Osteoblast (primary cell): ENCODE measurements around the gene SNAPIN. TPM values are rescaled to one million over a fixed set of nuclear protein-coding genes. Genes with fewer than 3 reads are reported as not detected.

Experiments used
- DNase-seq: peaks from one replicate; pipeline ENCODE4 v3.0.0; 2011; ENCODE audit warnings: low spot score, mixed read lengths; ENCODE audit not compliant: insufficient read length; ENCODE audit errors: missing footprints
- H2AFZ ChIP-seq: 2 replicates; pipeline ENCODE4 v1.6.0; 2011; ENCODE audit warnings: mild to moderate bottlenecking, low read length
- H3K27ac ChIP-seq: 2 replicates; pipeline ENCODE4 v1.5.1; 2011; ENCODE audit warnings: mild to moderate bottlenecking, low read depth, low read length, moderate library complexity
- H3K27me3 ChIP-seq: 2 replicates; pipeline ENCODE4 v1.6.0; 2012; ENCODE audit warnings: mild to moderate bottlenecking, control low read depth, inconsistent platforms, low read length, moderate library complexity; ENCODE audit not compliant: insufficient read depth
- H3K36me3 ChIP-seq: 2 replicates; pipeline ENCODE4 v1.5.1; 2011; ENCODE audit warnings: mild to moderate bottlenecking, low read length, control low read depth, moderate library complexity; ENCODE audit not compliant: insufficient read depth
- H3K4me1 ChIP-seq: 2 replicates; pipeline ENCODE4 v1.5.1; 2011; ENCODE audit warnings: mild to moderate bottlenecking, low read length, control low read depth, moderate library complexity; ENCODE audit not compliant: insufficient read depth
- H3K4me2 ChIP-seq: 2 replicates; pipeline ENCODE4 v1.6.0; 2011; ENCODE audit warnings: mild to moderate bottlenecking, low read length; ENCODE audit not compliant: insufficient read depth
- H3K4me3 ChIP-seq: fragments of 200-600 bp; sonication (generic); 3 replicates; pipeline ENCODE4 v1.5.1; 2012; ENCODE audit warnings: mild to moderate bottlenecking, low read length, inconsistent platforms; ENCODE audit not compliant: insufficient read depth
- H3K79me2 ChIP-seq: 2 replicates; pipeline ENCODE4 v1.6.0; 2012; ENCODE audit warnings: mild to moderate bottlenecking, low read length, control low read depth, inconsistent platforms; ENCODE audit not compliant: insufficient read depth
- H3K9me3 ChIP-seq: 2 replicates; pipeline ENCODE4 v1.5.1; 2011; ENCODE audit warnings: low read depth, low read length, control low read depth
- H4K20me1 ChIP-seq: 2 replicates; pipeline ENCODE4 v1.6.0; 2012; ENCODE audit warnings: mild to moderate bottlenecking, low read length, control low read depth; ENCODE audit not compliant: insufficient read depth
- total RNA-seq: library from RNA; depleted of rRNA; stranded (reverse); fragments of >200 nt; gene quantifications from 2 replicates; pipeline ENCODE4 v1.2.3, GENCODE V29; 2012
- TF ChIP-seq, protein P1 (sequence below): IDR thresholded peaks from 2 replicates; pipeline ENCODE4 v1.5.1; 2011; ENCODE audit warnings: mild to moderate bottlenecking, low read depth, low read length, moderate library complexity; ENCODE audit errors: extremely low read depth

Gene SNAPIN
- total RNA-seq, 1 donor = 53.6 TPM

- Histone ChIP-seq H2AFZ (no peak overlapping the region), H3K4me2 (no peak overlapping the region), H3K27ac (no peak overlapping the region), H3K4me3 (no peak overlapping the region), H3K27me3 (no peaks in the 10 kb centered on the region), H4K20me1 (peaks cover under 1% of the 10 kb centered on the region), H3K9me3 (no peaks in the 10 kb centered on the region), H3K79me2 (peaks cover 27% of the 10 kb centered on the region), H3K36me3 (peaks cover 17% of the 10 kb centered on the region), H3K4me1 (peaks cover 42% of the 10 kb centered on the region)
- DNase-seq = no peak
- TF ChIP-seq, protein P1, sequence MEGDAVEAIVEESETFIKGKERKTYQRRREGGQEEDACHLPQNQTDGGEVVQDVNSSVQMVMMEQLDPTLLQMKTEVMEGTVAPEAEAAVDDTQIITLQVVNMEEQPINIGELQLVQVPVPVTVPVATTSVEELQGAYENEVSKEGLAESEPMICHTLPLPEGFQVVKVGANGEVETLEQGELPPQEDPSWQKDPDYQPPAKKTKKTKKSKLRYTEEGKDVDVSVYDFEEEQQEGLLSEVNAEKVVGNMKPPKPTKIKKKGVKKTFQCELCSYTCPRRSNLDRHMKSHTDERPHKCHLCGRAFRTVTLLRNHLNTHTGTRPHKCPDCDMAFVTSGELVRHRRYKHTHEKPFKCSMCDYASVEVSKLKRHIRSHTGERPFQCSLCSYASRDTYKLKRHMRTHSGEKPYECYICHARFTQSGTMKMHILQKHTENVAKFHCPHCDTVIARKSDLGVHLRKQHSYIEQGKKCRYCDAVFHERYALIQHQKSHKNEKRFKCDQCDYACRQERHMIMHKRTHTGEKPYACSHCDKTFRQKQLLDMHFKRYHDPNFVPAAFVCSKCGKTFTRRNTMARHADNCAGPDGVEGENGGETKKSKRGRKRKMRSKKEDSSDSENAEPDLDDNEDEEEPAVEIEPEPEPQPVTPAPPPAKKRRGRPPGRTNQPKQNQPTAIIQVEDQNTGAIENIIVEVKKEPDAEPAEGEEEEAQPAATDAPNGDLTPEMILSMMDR = no peak
Observed at GRCh38 chr1:153629343-153629665, 29.2 kb upstream of the SNAPIN start.

DNA sequence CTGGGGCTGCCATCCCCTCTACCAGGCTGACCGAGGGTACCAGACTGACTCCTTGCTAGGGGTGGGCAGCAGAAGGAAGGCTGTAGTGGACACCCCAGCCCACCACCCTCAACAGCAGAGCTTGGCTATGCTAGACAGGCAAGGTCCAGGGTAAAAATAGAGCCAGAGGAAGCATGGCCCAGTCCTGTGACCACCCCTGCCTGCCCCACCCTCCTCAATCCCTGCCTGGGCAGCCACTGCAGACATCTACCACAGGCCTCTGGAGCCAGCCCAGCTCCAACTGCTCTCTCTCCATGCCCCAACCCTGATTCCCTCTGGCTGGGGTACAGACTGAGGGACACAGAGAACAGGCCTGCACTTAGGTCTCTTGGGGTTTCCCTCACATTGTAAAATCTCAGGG, 28.5 kb upstream of the SNAPIN start:
- Histone ChIP-seq H3K4me3 (no peak overlapping the region), H4K20me1 (peaks cover 4% of the 10 kb centered on the region), H3K4me2 (no peak overlapping the region), H3K4me1 (peaks cover 38% of the 10 kb centered on the region), H2AFZ (peak overlapping the region; percentile 7), H3K9me3 (no peaks in the 10 kb centered on the region), H3K27me3 (no peaks in the 10 kb centered on the region), H3K36me3 (peaks cover 13% of the 10 kb centered on the region), H3K27ac (no peak overlapping the region), H3K79me2 (peaks cover 27% of the 10 kb centered on the region)
- DNase-seq = peak; percentile 80
- TF ChIP-seq, protein P1 = no peak

DNA sequence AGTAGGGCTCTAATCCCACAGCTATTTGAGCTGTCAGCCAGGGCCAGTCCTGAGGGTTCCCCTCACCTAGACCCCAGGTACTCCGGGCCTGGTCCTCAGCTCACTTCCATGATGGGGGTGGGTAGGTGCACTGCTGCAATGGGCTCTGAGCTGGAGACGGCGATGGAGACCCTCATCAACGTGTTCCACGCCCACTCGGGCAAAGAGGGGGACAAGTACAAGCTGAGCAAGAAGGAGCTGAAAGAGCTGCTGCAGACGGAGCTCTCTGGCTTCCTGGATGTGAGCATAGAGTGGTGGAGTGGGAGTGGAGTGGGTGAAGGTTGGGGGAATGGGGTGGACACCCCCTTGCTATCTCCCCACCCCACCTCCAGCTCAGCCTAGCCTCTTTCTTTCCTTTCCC, 28.1 kb upstream of the SNAPIN start:
- no peak overlapping the region for H3K27ac ChIP-seq
- H2AFZ ChIP-seq = no peak overlapping the region
- peaks cover 9% of the 10 kb centered on the region for H3K36me3 ChIP-seq
- H3K4me2 ChIP-seq = no peak overlapping the region
- H3K4me1 ChIP-seq = peaks cover 34% of the 10 kb centered on the region
- DNase-seq = peak; percentile 58
- H3K4me3 ChIP-seq = no peak overlapping the region
- peaks cover 8% of the 10 kb centered on the region for H4K20me1 ChIP-seq
- no peaks in the 10 kb centered on the region for H3K9me3 ChIP-seq
- H3K79me2 ChIP-seq = peaks cover 27% of the 10 kb centered on the region
- H3K27me3 ChIP-seq = no peaks in the 10 kb centered on the region
- TF ChIP-seq, protein P1 = no peak

- no peak overlapping the region for H3K27ac ChIP-seq
- peak; percentile 45 for DNase-seq
- H3K27me3 ChIP-seq = no peaks in the 10 kb centered on the region
- TF ChIP-seq, protein P1 = no peak
- H3K36me3 ChIP-seq = peaks cover 6% of the 10 kb centered on the region
- no peak overlapping the region for H3K4me2 ChIP-seq
- H3K4me1 ChIP-seq = peaks cover 25% of the 10 kb centered on the region
- peak overlapping the region; percentile 60 for H2AFZ ChIP-seq
- peaks cover 27% of the 10 kb centered on the region for H3K79me2 ChIP-seq
- no peak overlapping the region for H3K4me3 ChIP-seq
- H4K20me1 ChIP-seq = peaks cover 14% of the 10 kb centered on the region
- no peaks in the 10 kb centered on the region for H3K9me3 ChIP-seq
Observed at GRCh38 chr1:153631047-153632022, 27.2 kb upstream of the SNAPIN start.
